Neural cell (in vitro differentiated cells): ENCODE measurements around the gene CAST. TPM values are rescaled to one million over a fixed set of nuclear protein-coding genes. Genes with fewer than 3 reads are reported as not detected.
A peak's percentile ranks its signal among the peaks of the same experiment; 100 is the strongest.

Source experiments
- H2AFZ ChIP-seq: fragments of 200-600, 300-800 bp; sonication (generic), shearing (Covaris generic); 2 replicates; pipeline ENCODE4 v1.6.0; 2014; ENCODE audit warnings: low read depth, mild to moderate bottlenecking, antibody characterized with exemption, low read length, moderate library complexity
- H3F3A ChIP-seq: fragments of 200-600 bp; shearing (Covaris generic); 2 replicates; pipeline ENCODE4 v1.6.1; 2016; ENCODE audit warnings: mild to moderate bottlenecking, moderate library complexity, mixed read lengths, antibody characterized with exemption, low read length; ENCODE audit not compliant: insufficient read depth, poor library complexity, severe bottlenecking
- H3K27ac ChIP-seq: fragments of 200-600, 300-800 bp; sonication (generic), shearing (Covaris generic); 2 replicates; pipeline ENCODE4 v1.5.1; 2014; ENCODE audit warnings: mild to moderate bottlenecking, low read length, moderate library complexity
- H3K27me3 ChIP-seq: fragments of 300-800, 200-600 bp; sonication (generic), shearing (Covaris generic); 2 replicates; pipeline ENCODE4 v1.6.0; 2014; ENCODE audit warnings: mild to moderate bottlenecking, low read depth, low read length, moderate library complexity; ENCODE audit not compliant: insufficient read depth
- H3K36me3 ChIP-seq: fragments of 300-800, 200-600 bp; sonication (generic), shearing (Covaris generic); 2 replicates; pipeline ENCODE4 v1.5.1; 2014; ENCODE audit warnings: mild to moderate bottlenecking, antibody characterized with exemption, low read length, moderate library complexity; ENCODE audit not compliant: insufficient read depth
- H3K4me2 ChIP-seq: fragments of 300-800, 200-600 bp; sonication (generic), shearing (Covaris generic); 2 replicates; pipeline ENCODE4 v1.6.0; 2014; ENCODE audit warnings: mild to moderate bottlenecking, low read length
- H3K4me3 ChIP-seq: fragments of 300-800, 200-600 bp; sonication (generic), shearing (Covaris generic); 2 replicates; pipeline ENCODE4 v1.5.1; 2014; ENCODE audit warnings: mild to moderate bottlenecking, low read length, moderate library complexity
- H3K79me2 ChIP-seq: fragments of 200-600 bp; shearing (Covaris generic); replicated peaks from 2 replicates; pipeline ENCODE4 v1.6.0; 2014; ENCODE audit warnings: mild to moderate bottlenecking, low read length, moderate library complexity; ENCODE audit not compliant: insufficient read depth
- H3K9ac ChIP-seq: fragments of 300-800, 200-600 bp; sonication (generic), shearing (Covaris generic); 2 replicates; pipeline ENCODE4 v1.6.1; 2016; ENCODE audit warnings: mild to moderate bottlenecking, low read length, mixed read lengths
- H3K9me2 ChIP-seq: fragments of 200-600 bp; shearing (Covaris generic); 2 replicates; pipeline ENCODE4 v1.6.1; 2016; ENCODE audit warnings: mild to moderate bottlenecking, low read length, mixed read lengths; ENCODE audit not compliant: insufficient read depth
- H3K9me3 ChIP-seq: fragments of 200-600, 300-800 bp; sonication (generic), shearing (Covaris generic); 2 replicates; pipeline ENCODE4 v1.6.1; 2016; ENCODE audit warnings: mild to moderate bottlenecking, mixed run types, low read length, moderate library complexity, mixed read lengths
- H4K20me1 ChIP-seq: fragments of 200-600 bp; shearing (Covaris generic); 2 replicates; pipeline ENCODE4 v1.6.1; 2016; ENCODE audit warnings: mild to moderate bottlenecking, mixed run types; ENCODE audit not compliant: insufficient read depth
- EP300 ChIP-seq: fragments of 450-650 bp; conservative IDR thresholded peaks from 2 replicates; pipeline ENCODE4 v1.6.1; 2014; ENCODE audit warnings: antibody characterized with exemption, mild to moderate bottlenecking, moderate library complexity; ENCODE audit not compliant: poor library complexity, severe bottlenecking
- EZH2 ChIP-seq: fragments of 200-600, 300-800 bp; shearing (Covaris generic), sonication (generic); IDR thresholded peaks from 2 replicates; pipeline ENCODE4 v1.6.1; 2014; ENCODE audit warnings: antibody characterized with exemption, low read length, borderline replicate concordance, mild to moderate bottlenecking; ENCODE audit not compliant: insufficient read depth, poor library complexity, severe bottlenecking
- MXI1 ChIP-seq: fragments of 450-650 bp; conservative IDR thresholded peaks from 2 replicates; pipeline ENCODE4 v1.6.1; 2014; ENCODE audit warnings: antibody characterized with exemption, mild to moderate bottlenecking; ENCODE audit not compliant: poor library complexity, severe bottlenecking
- POLR2AphosphoS5 ChIP-seq: IDR thresholded peaks from 2 replicates; pipeline ENCODE4 v1.6.1; 2012
- RAD21 ChIP-seq: fragments of 450-650 bp; conservative IDR thresholded peaks from 2 replicates; pipeline ENCODE4 v1.6.1; 2014; ENCODE audit warnings: antibody characterized with exemption, mild to moderate bottlenecking, moderate library complexity
- SMC3 ChIP-seq: fragments of 450-650 bp; conservative IDR thresholded peaks from 2 replicates; pipeline ENCODE4 v1.6.1; 2014; ENCODE audit warnings: antibody characterized with exemption, mild to moderate bottlenecking, moderate library complexity; ENCODE audit not compliant: poor library complexity
- TAF1 ChIP-seq: IDR thresholded peaks from 2 replicates; pipeline ENCODE4 v1.6.1; 2012; ENCODE audit warnings: low read depth
- polyA plus RNA-seq: library from polyadenylated mRNA; depleted of rRNA; stranded (reverse); fragments of >200 nt; gene quantifications from 2 replicates; pipeline ENCODE4 v1.2.3, GENCODE V29; 2014
- TF ChIP-seq, protein P1 (sequence below): fragments of 450-650 bp; IDR thresholded peaks from 2 replicates; pipeline ENCODE4 v1.5.1; 2014; ENCODE audit warnings: antibody characterized with exemption, mild to moderate bottlenecking, moderate library complexity; ENCODE audit not compliant: poor library complexity, severe bottlenecking
- TF ChIP-seq, protein P2 (sequence below): IDR thresholded peaks from 2 replicates; pipeline ENCODE4 v1.6.1; 2012; ENCODE audit warnings: borderline replicate concordance

The CAST gene
- polyA plus RNA-seq, 1 donor from 2014 or later: 8.4 TPM

DNA sequence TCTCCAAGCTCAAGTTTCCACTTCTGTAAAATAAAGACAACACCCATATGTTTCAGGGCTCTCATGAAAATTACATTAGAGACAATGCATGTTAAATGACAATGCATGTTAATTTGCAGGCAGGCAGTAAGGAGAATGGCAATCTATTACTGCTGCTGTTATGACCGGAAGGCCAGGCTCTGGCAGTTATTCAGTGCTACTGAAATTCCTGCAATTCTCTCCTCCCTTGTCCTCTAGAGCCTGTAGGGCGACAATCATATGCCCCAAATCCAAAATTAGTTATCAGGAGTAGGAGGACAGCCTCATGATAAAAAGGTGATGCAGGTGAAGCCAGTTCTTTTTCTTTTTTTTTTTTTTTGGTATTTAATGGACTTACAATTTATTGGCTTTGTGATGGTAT is 42.2 kb upstream of the CAST start:
- Histone ChIP-seq H2AFZ (no peak overlapping the region), H3K4me3 (no peak overlapping the region), H3K79me2 (no peaks in the 10 kb centered on the region), H3K9me2 (no peaks in the 10 kb centered on the region), H3K27me3 (no peaks in the 10 kb centered on the region), H3F3A (no peaks in the 10 kb centered on the region), H3K9me3 (no peaks in the 10 kb centered on the region), H4K20me1 (no peaks in the 10 kb centered on the region), H3K4me2 (no peak overlapping the region), H3K27ac (no peak overlapping the region), H3K9ac (no peak overlapping the region), H3K36me3 (no peaks in the 10 kb centered on the region)
- TF ChIP-seq SMC3: no peak

DNA sequence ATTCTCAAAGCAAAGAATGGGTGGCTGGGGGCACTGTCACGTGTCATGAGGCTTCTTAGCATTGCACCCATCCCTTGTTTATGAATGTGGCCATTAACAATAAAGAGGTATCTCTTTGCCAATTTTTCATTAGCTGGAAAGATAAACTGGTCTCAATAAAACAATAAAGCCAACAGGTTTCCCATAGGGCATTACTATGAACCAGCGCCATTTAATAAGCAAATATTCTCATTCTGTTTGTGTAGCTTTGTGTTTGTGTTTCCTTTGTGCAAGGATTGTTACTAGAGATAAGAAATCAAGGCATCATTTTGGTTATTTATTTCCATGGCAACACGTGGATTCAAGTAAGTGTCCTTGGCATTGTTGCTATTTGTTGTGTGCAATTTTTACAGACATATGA is 37.6 kb upstream of the CAST start:
- Histone ChIP-seq H3K4me2 (no peak overlapping the region), H3K36me3 (no peaks in the 10 kb centered on the region), H4K20me1 (no peaks in the 10 kb centered on the region), H3K79me2 (no peaks in the 10 kb centered on the region), H2AFZ (no peak overlapping the region), H3K9ac (no peak overlapping the region), H3K9me2 (no peaks in the 10 kb centered on the region), H3K27ac (no peak overlapping the region), H3K4me3 (no peak overlapping the region), H3K9me3 (no peaks in the 10 kb centered on the region), H3K27me3 (no peaks in the 10 kb centered on the region), H3F3A (no peaks in the 10 kb centered on the region)
- TF ChIP-seq, protein P1, sequence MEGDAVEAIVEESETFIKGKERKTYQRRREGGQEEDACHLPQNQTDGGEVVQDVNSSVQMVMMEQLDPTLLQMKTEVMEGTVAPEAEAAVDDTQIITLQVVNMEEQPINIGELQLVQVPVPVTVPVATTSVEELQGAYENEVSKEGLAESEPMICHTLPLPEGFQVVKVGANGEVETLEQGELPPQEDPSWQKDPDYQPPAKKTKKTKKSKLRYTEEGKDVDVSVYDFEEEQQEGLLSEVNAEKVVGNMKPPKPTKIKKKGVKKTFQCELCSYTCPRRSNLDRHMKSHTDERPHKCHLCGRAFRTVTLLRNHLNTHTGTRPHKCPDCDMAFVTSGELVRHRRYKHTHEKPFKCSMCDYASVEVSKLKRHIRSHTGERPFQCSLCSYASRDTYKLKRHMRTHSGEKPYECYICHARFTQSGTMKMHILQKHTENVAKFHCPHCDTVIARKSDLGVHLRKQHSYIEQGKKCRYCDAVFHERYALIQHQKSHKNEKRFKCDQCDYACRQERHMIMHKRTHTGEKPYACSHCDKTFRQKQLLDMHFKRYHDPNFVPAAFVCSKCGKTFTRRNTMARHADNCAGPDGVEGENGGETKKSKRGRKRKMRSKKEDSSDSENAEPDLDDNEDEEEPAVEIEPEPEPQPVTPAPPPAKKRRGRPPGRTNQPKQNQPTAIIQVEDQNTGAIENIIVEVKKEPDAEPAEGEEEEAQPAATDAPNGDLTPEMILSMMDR: no peak
- peak; percentile 14 for TF ChIP-seq POLR2AphosphoS5

DNA sequence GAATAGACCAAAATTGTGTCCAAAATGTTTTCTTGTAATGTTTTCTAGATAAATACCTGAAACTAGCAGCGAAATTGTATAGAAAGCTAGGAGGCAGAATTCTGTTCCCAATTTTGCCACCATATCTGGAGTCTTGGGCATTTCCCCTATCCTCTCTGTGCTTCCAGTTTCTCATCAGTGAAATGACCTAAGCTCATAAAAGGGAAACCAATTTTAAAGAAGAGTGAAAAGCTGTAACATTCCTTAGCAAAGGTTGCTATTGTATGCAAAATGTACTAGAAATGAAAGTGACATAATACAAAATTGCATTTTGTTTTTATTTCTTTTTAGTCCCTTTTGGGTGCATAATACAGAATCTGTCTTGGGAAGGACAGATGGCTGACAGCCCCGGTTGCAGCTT is 36.8 kb upstream of the CAST start:
- TF ChIP-seq, protein P1: no peak
- TF ChIP-seq EP300: no peak
- no peak for TF ChIP-seq POLR2AphosphoS5
- TF ChIP-seq EZH2: no peak
- no peak for TF ChIP-seq RAD21
- no peak for TF ChIP-seq SMC3
- TF ChIP-seq TAF1: no peak
- TF ChIP-seq, protein P2, sequence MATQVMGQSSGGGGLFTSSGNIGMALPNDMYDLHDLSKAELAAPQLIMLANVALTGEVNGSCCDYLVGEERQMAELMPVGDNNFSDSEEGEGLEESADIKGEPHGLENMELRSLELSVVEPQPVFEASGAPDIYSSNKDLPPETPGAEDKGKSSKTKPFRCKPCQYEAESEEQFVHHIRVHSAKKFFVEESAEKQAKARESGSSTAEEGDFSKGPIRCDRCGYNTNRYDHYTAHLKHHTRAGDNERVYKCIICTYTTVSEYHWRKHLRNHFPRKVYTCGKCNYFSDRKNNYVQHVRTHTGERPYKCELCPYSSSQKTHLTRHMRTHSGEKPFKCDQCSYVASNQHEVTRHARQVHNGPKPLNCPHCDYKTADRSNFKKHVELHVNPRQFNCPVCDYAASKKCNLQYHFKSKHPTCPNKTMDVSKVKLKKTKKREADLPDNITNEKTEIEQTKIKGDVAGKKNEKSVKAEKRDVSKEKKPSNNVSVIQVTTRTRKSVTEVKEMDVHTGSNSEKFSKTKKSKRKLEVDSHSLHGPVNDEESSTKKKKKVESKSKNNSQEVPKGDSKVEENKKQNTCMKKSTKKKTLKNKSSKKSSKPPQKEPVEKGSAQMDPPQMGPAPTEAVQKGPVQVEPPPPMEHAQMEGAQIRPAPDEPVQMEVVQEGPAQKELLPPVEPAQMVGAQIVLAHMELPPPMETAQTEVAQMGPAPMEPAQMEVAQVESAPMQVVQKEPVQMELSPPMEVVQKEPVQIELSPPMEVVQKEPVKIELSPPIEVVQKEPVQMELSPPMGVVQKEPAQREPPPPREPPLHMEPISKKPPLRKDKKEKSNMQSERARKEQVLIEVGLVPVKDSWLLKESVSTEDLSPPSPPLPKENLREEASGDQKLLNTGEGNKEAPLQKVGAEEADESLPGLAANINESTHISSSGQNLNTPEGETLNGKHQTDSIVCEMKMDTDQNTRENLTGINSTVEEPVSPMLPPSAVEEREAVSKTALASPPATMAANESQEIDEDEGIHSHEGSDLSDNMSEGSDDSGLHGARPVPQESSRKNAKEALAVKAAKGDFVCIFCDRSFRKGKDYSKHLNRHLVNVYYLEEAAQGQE: no peak
- TF ChIP-seq MXI1: no peak
- H3K79me2 ChIP-seq: no peaks in the 10 kb centered on the region
- H2AFZ ChIP-seq: no peak overlapping the region
- H4K20me1 ChIP-seq: no peaks in the 10 kb centered on the region
- H3F3A ChIP-seq: no peaks in the 10 kb centered on the region
- H3K4me2 ChIP-seq: no peak overlapping the region
- no peak overlapping the region for H3K9ac ChIP-seq
- H3K36me3 ChIP-seq: no peaks in the 10 kb centered on the region
- H3K9me2 ChIP-seq: no peaks in the 10 kb centered on the region
- H3K9me3 ChIP-seq: no peaks in the 10 kb centered on the region
- H3K27me3 ChIP-seq: no peaks in the 10 kb centered on the region
- H3K4me3 ChIP-seq: no peak overlapping the region
- no peak overlapping the region for H3K27ac ChIP-seq
